PC-9 (cell line): ENCODE measurements around the gene KLF12. TPM values are rescaled to one million over a fixed set of nuclear protein-coding genes. Genes with fewer than 3 reads are reported as not detected.

Experiments
- BruUV-seq: library from RNA; stranded (reverse); fragments of 400-500 nt; replicated peaks from 2 replicates; lab custom pipeline; 2021; lab: Mats Ljungman, UMichigan
- CTCF ChIA-PET: fragments of 300-600 bp; sonication (Branson Sonifier 250); formaldehyde crosslinking; loops from one replicate; lab custom pipeline; 2022; ENCODE audit warnings: antibody characterized with exemption; lab: Charles Lee
- POLR2A ChIA-PET: fragments of 300-600 bp; sonication (Branson Sonifier 250); formaldehyde crosslinking; loops from one replicate; lab custom pipeline; 2022; ENCODE audit warnings: antibody characterized with exemption; ENCODE audit not compliant: unreplicated experiment; lab: Charles Lee
- DNase-seq, 2 experiments: peaks; one replicate each; pipeline versions ENCODE4 v3.0.0 to v3.0.0-alpha.2; 2015 to 2022; ENCODE audit warnings: mixed read lengths in 1 of 2
- H2AFZ ChIP-seq: fragments of 200-600 bp; sonication (generic); 2 replicates; pipeline ENCODE4 v1.8.1; 2017; ENCODE audit warnings: antibody characterized with exemption
- H3F3A ChIP-seq: fragments of 200-600 bp; sonication (generic); 2 replicates; pipeline ENCODE4 v1.8.1; 2017; ENCODE audit warnings: antibody characterized with exemption, mild to moderate bottlenecking, low read depth; ENCODE audit not compliant: insufficient read depth
- H3K27ac ChIP-seq: fragments of 200-600 bp; sonication (generic); 2 replicates; pipeline ENCODE4 v1.6.1; 2016; ENCODE audit warnings: mixed run types
- H3K27me3 ChIP-seq: fragments of 200-600 bp; sonication (generic); 2 replicates; pipeline ENCODE4 v1.6.1; 2016; ENCODE audit warnings: low read depth, mixed run types; ENCODE audit not compliant: insufficient read depth
- H3K36me3 ChIP-seq: fragments of 200-600 bp; sonication (generic); 2 replicates; pipeline ENCODE4 v1.6.1; 2016; ENCODE audit warnings: low read depth, mixed run types
- H3K4me1 ChIP-seq: fragments of 200-600 bp; sonication (generic); replicated peaks from 2 replicates; pipeline ENCODE4 v1.6.1; 2016; ENCODE audit warnings: mixed run types; ENCODE audit not compliant: insufficient read depth
- H3K4me2 ChIP-seq: fragments of 200-600 bp; sonication (generic); 2 replicates; pipeline ENCODE4 v1.6.1; 2017; ENCODE audit warnings: mixed run types
- H3K4me3 ChIP-seq: fragments of 200-600 bp; sonication (generic); 2 replicates; pipeline ENCODE4 v1.6.1; 2016; ENCODE audit warnings: mixed run types
- H3K79me2 ChIP-seq: fragments of 200-600 bp; sonication (generic); 2 replicates; pipeline ENCODE4 v1.6.1; 2017; ENCODE audit warnings: low read depth, mixed run types
- H3K9me2 ChIP-seq: fragments of 200-600 bp; sonication (generic); 2 replicates; pipeline ENCODE4 v1.8.1; 2017; ENCODE audit warnings: mild to moderate bottlenecking; ENCODE audit not compliant: insufficient read depth
- H3K9me3 ChIP-seq: fragments of 200-600 bp; sonication (generic); 2 replicates; pipeline ENCODE4 v1.8.1; 2016; ENCODE audit warnings: low read depth; ENCODE audit not compliant: insufficient read depth
- H4K20me1 ChIP-seq: fragments of 200-600 bp; sonication (generic); 2 replicates; pipeline ENCODE4 v1.8.1; 2017; ENCODE audit not compliant: insufficient read depth
- CTCF ChIP-seq: fragments of 200-600 bp; sonication (generic); conservative IDR thresholded peaks from 2 replicates; pipeline ENCODE4 v1.6.1; 2017; ENCODE audit warnings: mixed run types, antibody characterized with exemption, mild to moderate bottlenecking, moderate library complexity
- EZH2 ChIP-seq: fragments of 200-600 bp; sonication (generic); IDR thresholded peaks from 2 replicates; pipeline ENCODE4 v1.8.0; 2017; ENCODE audit warnings: antibody characterized with exemption, low read depth
- intact Hi-C: fragments of 100-400 bp; cut with micrococcal nuclease; formaldehyde crosslinking; loops from one replicate; pipeline ENCODE4 v1.10.0; 2022; ENCODE audit not compliant: unreplicated experiment
- total RNA-seq: library from RNA; stranded (reverse); gene quantifications from 2 replicates; pipeline ENCODE4 v1.2.3, GENCODE V29; 2021

Gene KLF12
- total RNA-seq, 1 experiment from 2014 or later: 10.3 TPM

GRCh38 chr13:74162135-74162534 lies 27.9 kb upstream of the KLF12 start:
- Histone ChIP-seq H3K36me3 (no peaks in the 10 kb centered on the region), H3K27ac (no peak overlapping the region), H2AFZ (no peak overlapping the region), H3K4me2 (no peak overlapping the region), H3K9me3 (no peaks in the 10 kb centered on the region), H4K20me1 (no peaks in the 10 kb centered on the region), H3K4me3 (no peak overlapping the region), H3K27me3 (no peaks in the 10 kb centered on the region), H3K79me2 (no peaks in the 10 kb centered on the region), H3K4me1 (no peaks in the 10 kb centered on the region), H3K9me2 (no peaks in the 10 kb centered on the region), H3F3A (no peaks in the 10 kb centered on the region)
- TF ChIP-seq EZH2: no peak
- no peak for TF ChIP-seq CTCF
- BruUV-seq: no TSS peak
- no peak for DNase-seq
- ChIA-PET CTCF (no interaction called here), POLR2A (no interaction called here)
- intact Hi-C loops: no loop called here

GRCh38 chr13:74158571-74159352 lies 24.6 kb upstream of the KLF12 start:
- Histone ChIP-seq H3K27me3 (no peaks in the 10 kb centered on the region), H3K4me2 (no peak overlapping the region), H3K27ac (no peak overlapping the region), H2AFZ (no peak overlapping the region), H3K4me3 (no peak overlapping the region), H3K9me3 (no peaks in the 10 kb centered on the region), H3K9me2 (no peaks in the 10 kb centered on the region), H3K79me2 (no peaks in the 10 kb centered on the region), H3K4me1 (no peaks in the 10 kb centered on the region), H4K20me1 (no peaks in the 10 kb centered on the region), H3K36me3 (no peaks in the 10 kb centered on the region), H3F3A (no peaks in the 10 kb centered on the region)
- ChIA-PET CTCF (no interaction called here), POLR2A (no interaction called here)
- intact Hi-C loops: no loop called here
- no TSS peak for BruUV-seq
- no peak for TF ChIP-seq CTCF
- no peak for TF ChIP-seq EZH2
- DNase-seq: no peak

GRCh38 chr13:74158028-74158427 lies 23.8 kb upstream of the KLF12 start:
- Histone ChIP-seq H3K79me2 (no peaks in the 10 kb centered on the region), H3K4me2 (no peak overlapping the region), H2AFZ (no peak overlapping the region), H3K9me2 (no peaks in the 10 kb centered on the region), H3F3A (no peaks in the 10 kb centered on the region), H3K4me3 (no peak overlapping the region), H3K4me1 (no peaks in the 10 kb centered on the region), H3K9me3 (no peaks in the 10 kb centered on the region), H3K27ac (no peak overlapping the region), H4K20me1 (no peaks in the 10 kb centered on the region), H3K36me3 (no peaks in the 10 kb centered on the region), H3K27me3 (no peaks in the 10 kb centered on the region)
- intact Hi-C loops: no loop called here
- no peak for DNase-seq
- ChIA-PET CTCF (no interaction called here), POLR2A (no interaction called here)
- BruUV-seq: no TSS peak
- TF ChIP-seq EZH2 (no peak), CTCF (no peak)
